H9 (cell line): ENCODE data around the gene BCCIP. TPM values are rescaled to one million over a fixed set of nuclear protein-coding genes. Genes with fewer than 3 reads are reported as not detected.

Experiments
- DNase-seq: peaks from one replicate; pipeline ENCODE4 v3.0.0-alpha.2; 2017
- H2AFZ ChIP-seq: one replicate; pipeline ENCODE4 v1.6.1; 2013; ENCODE audit warnings: mild to moderate bottlenecking, low read length, control low read depth, moderate library complexity
- H2AK5ac ChIP-seq: 2 replicates; pipeline ENCODE4 v1.6.1; 2013; ENCODE audit warnings: low read length, control low read depth, mixed read lengths; ENCODE audit not compliant: insufficient read length
- H2BK120ac ChIP-seq: one replicate; pipeline ENCODE4 v1.6.1; 2013; ENCODE audit warnings: low read depth, mild to moderate bottlenecking, low read length, control low read depth, inconsistent platforms; ENCODE audit not compliant: poor library complexity, severe bottlenecking
- H2BK12ac ChIP-seq: 2 replicates; pipeline ENCODE4 v1.6.1; 2013; ENCODE audit warnings: low read length, control low read depth, mixed read lengths, low read depth; ENCODE audit not compliant: insufficient read length
- H2BK15ac ChIP-seq: 2 replicates; pipeline ENCODE4 v1.6.1; 2013; ENCODE audit warnings: low read depth, low read length, control low read depth
- H2BK20ac ChIP-seq: one replicate; pipeline ENCODE4 v1.6.1; 2013; ENCODE audit warnings: low read depth, mild to moderate bottlenecking, low read length, control low read depth, inconsistent platforms; ENCODE audit not compliant: poor library complexity, severe bottlenecking
- H2BK5ac ChIP-seq: 2 replicates; pipeline ENCODE4 v1.6.1; 2013; ENCODE audit warnings: low read length, control low read depth, mixed read lengths; ENCODE audit not compliant: insufficient read length
- H3K14ac ChIP-seq: 2 replicates; pipeline ENCODE4 v1.6.1; 2013; ENCODE audit warnings: low read length, control low read depth; ENCODE audit not compliant: insufficient read depth
- H3K18ac ChIP-seq: 2 replicates; pipeline ENCODE4 v1.6.1; 2013; ENCODE audit warnings: low read depth, mild to moderate bottlenecking, mixed read lengths, low read length, control low read depth; ENCODE audit not compliant: insufficient read length
- H3K23ac ChIP-seq: 2 replicates; pipeline ENCODE4 v1.6.1; 2013; ENCODE audit warnings: low read length, control low read depth, mixed read lengths, low read depth; ENCODE audit not compliant: insufficient read length
- H3K23me2 ChIP-seq: 2 replicates; pipeline ENCODE4 v1.6.1; 2013; ENCODE audit warnings: low read depth, mild to moderate bottlenecking, mixed read lengths, low read length, control low read depth; ENCODE audit not compliant: insufficient read length, poor library complexity, severe bottlenecking
- H3K27ac ChIP-seq: 2 replicates; pipeline ENCODE4 v1.5.1; 2013; ENCODE audit warnings: low read length, control low read depth, mixed read lengths, low read depth; ENCODE audit not compliant: insufficient read length
- H3K27me3 ChIP-seq: 2 replicates; pipeline ENCODE4 v1.6.1; 2013; ENCODE audit warnings: low read length, control low read depth, inconsistent platforms; ENCODE audit not compliant: insufficient read depth
- H3K4ac ChIP-seq: 2 replicates; pipeline ENCODE4 v1.6.1; 2013; ENCODE audit warnings: low read depth, mild to moderate bottlenecking, control low read depth, inconsistent platforms, low read length, moderate library complexity
- H3K4me1 ChIP-seq: 2 replicates; pipeline ENCODE4 v1.6.1; 2013; ENCODE audit warnings: low read length, control low read depth, inconsistent platforms; ENCODE audit not compliant: insufficient read depth
- H3K4me2 ChIP-seq: 2 replicates; pipeline ENCODE4 v1.6.1; 2013; ENCODE audit warnings: low read length, control low read depth, mixed read lengths; ENCODE audit not compliant: insufficient read length, insufficient read depth
- H3K56ac ChIP-seq: 2 replicates; pipeline ENCODE4 v1.6.1; 2013; ENCODE audit warnings: low read depth, mild to moderate bottlenecking, mixed read lengths, low read length, control low read depth; ENCODE audit not compliant: insufficient read length
- H3K79me1 ChIP-seq: 2 replicates; pipeline ENCODE4 v1.6.1; 2013; ENCODE audit warnings: low read depth, mild to moderate bottlenecking, moderate library complexity, low read length, control low read depth, inconsistent platforms; ENCODE audit not compliant: insufficient read depth, poor library complexity, severe bottlenecking
- H3K79me2 ChIP-seq: 2 replicates; pipeline ENCODE4 v1.6.1; 2013; ENCODE audit warnings: low read length, control low read depth, inconsistent platforms; ENCODE audit not compliant: insufficient read depth
- H3K9ac ChIP-seq: 2 replicates; pipeline ENCODE4 v1.6.1; 2013; ENCODE audit warnings: low read length, control low read depth, mixed read lengths; ENCODE audit not compliant: insufficient read length; ENCODE audit errors: extremely low read depth
- H3K9me3 ChIP-seq: one replicate; pipeline ENCODE4 v1.6.1; 2013; ENCODE audit warnings: low read depth, low read length, inconsistent platforms; ENCODE audit not compliant: control insufficient read depth
- H3T11ph ChIP-seq: one replicate; pipeline ENCODE4 v1.6.1; 2013; ENCODE audit warnings: mild to moderate bottlenecking, low read length, control low read depth, inconsistent platforms
- H4K20me1 ChIP-seq: one replicate; pipeline ENCODE4 v1.6.1; 2013; ENCODE audit not compliant: control insufficient read depth, insufficient read length, insufficient read depth
- H4K5ac ChIP-seq: 2 replicates; pipeline ENCODE4 v1.6.1; 2013; ENCODE audit warnings: low read depth, mild to moderate bottlenecking, mixed read lengths, low read length, control low read depth; ENCODE audit not compliant: insufficient read length
- H4K8ac ChIP-seq: replicated peaks from 2 replicates; pipeline ENCODE4 v1.6.1; 2013; ENCODE audit warnings: low read length, control low read depth, mixed read lengths, low read depth; ENCODE audit not compliant: insufficient read length
- H4K91ac ChIP-seq: 2 replicates; pipeline ENCODE4 v1.6.1; 2013; ENCODE audit warnings: low read depth, mild to moderate bottlenecking, moderate library complexity, mixed read lengths, low read length, control low read depth; ENCODE audit not compliant: insufficient read length
- H3K27ac Mint-ChIP-seq, 3 experiments: 2 replicates in 2 of 3; 3 replicates in 1 of 3; pipeline ENCODE4 v1.8.0; 2020 to 2021; ENCODE audit warnings: mixed read lengths in 3 of 3, mild to moderate bottlenecking in 1 of 3, moderate library complexity in 1 of 3
- H3K27me3 Mint-ChIP-seq: 2 replicates; pipeline ENCODE4 v1.8.0; 2021; ENCODE audit warnings: low read depth, mild to moderate bottlenecking, moderate library complexity, mixed read lengths
- H3K36me3 Mint-ChIP-seq, 3 experiments: 2 replicates in 2 of 3; 3 replicates in 1 of 3; pipeline ENCODE4 v1.8.0; 2020 to 2021; ENCODE audit warnings: low read depth in 3 of 3, mixed read lengths in 3 of 3; ENCODE audit not compliant: insufficient read depth in 1 of 3
- H3K4me1 Mint-ChIP-seq, 2 experiments: 2 replicates each; pipeline ENCODE4 v1.8.0; 2020; ENCODE audit warnings: mixed read lengths in 2 of 2
- H3K4me3 Mint-ChIP-seq, 2 experiments: 2 replicates in 1 of 2; 3 replicates in 1 of 2; pipeline ENCODE4 v1.8.0; 2020 to 2021; ENCODE audit warnings: mild to moderate bottlenecking in 2 of 2, mixed read lengths in 2 of 2, moderate library complexity in 1 of 2
- H3K9me3 Mint-ChIP-seq, 2 experiments: 2 replicates in 1 of 2; 3 replicates in 1 of 2; pipeline ENCODE4 v1.8.0; 2020; ENCODE audit warnings: mild to moderate bottlenecking in 2 of 2, mixed read lengths in 2 of 2, moderate library complexity in 1 of 2
- CTCF ChIP-seq: fragments of 200-600 bp; sonication (generic); conservative IDR thresholded peaks from 3 replicates; pipeline ENCODE4 v1.8.0; 2021; ENCODE audit warnings: antibody characterized with exemption, mild to moderate bottlenecking
- WGBS: extraction: QIAGEN DNeasy Blood & Tissue Kit; methylation state at CpG from one replicate; pipeline ENCODE4 v1.1.7; 2013; ENCODE audit warnings: missing lambda C conversion rate, low lambda C conversion rate, mixed read lengths; ENCODE audit not compliant: insufficient read length; ENCODE audit errors: extremely low coverage; 5-methylcytosine and 5-hydroxymethylcytosine counted together
- total RNA-seq: library from RNA; stranded (reverse); gene quantifications from 2 replicates; pipeline ENCODE4 v1.2.1, GENCODE V29; 2021

The BCCIP gene
- total RNA-seq, 1 experiment from 2014 or later, result 119 TPM

- no peaks in the 10 kb centered on the region for H3K27me3 ChIP-seq
- H2BK15ac ChIP-seq, result no peak overlapping the region
- H4K8ac ChIP-seq, result no peak overlapping the region
- H2AFZ ChIP-seq, result no peak overlapping the region
- H3T11ph ChIP-seq, result no peak overlapping the region
- no peak overlapping the region for H3K4me2 ChIP-seq
- Mint-ChIP-seq H3K36me3 (peaks cover 5 to 32% (median 22%) of the 10 kb centered on the region in 3 experiments), H3K4me1 (no peaks in the 10 kb centered on the region), H3K27me3 (no peaks in the 10 kb centered on the region), H3K27ac (no peak overlapping the region; a peak in 1 of 7 replicates), H3K4me3 (no peak overlapping the region), H3K9me3 (no peaks in the 10 kb centered on the region)
- no peak overlapping the region for H2BK5ac ChIP-seq
- no peak overlapping the region for H3K4ac ChIP-seq
- no peak overlapping the region for H2AK5ac ChIP-seq
- no peak overlapping the region for H3K9ac ChIP-seq
- no peak overlapping the region for H2BK20ac ChIP-seq
- H4K20me1 ChIP-seq, result no peaks in the 10 kb centered on the region
- H3K4me1 ChIP-seq, result no peaks in the 10 kb centered on the region
- H2BK120ac ChIP-seq, result no peak overlapping the region
- no peak for TF ChIP-seq CTCF
- WGBS, result no CpG with 5 or more reads among the region's 8 CpGs
- H2BK12ac ChIP-seq, result no peak overlapping the region
- H3K56ac ChIP-seq, result no peak overlapping the region
- no peak overlapping the region for H3K27ac ChIP-seq
- no peak for DNase-seq
- H3K18ac ChIP-seq, result no peak overlapping the region
- H3K9me3 ChIP-seq, result no peaks in the 10 kb centered on the region
- no peak overlapping the region for H4K91ac ChIP-seq
- no peak overlapping the region for H4K5ac ChIP-seq
- no peaks in the 10 kb centered on the region for H3K23me2 ChIP-seq
- H3K14ac ChIP-seq, result no peak overlapping the region
- no peak overlapping the region for H3K23ac ChIP-seq
- no peaks in the 10 kb centered on the region for H3K79me2 ChIP-seq
- H3K79me1 ChIP-seq, result no peaks in the 10 kb centered on the region
These were observed 25.9 kb upstream of the BCCIP start for GRCh38 chr10:125797424-125797823.
